HG02884 (cell line): ENCODE results near the gene SHMT1.
"Not testable (repeated sequence)": the region's sequence is repeated elsewhere in the genome, so short reads cannot be mapped to it uniquely, and the experiment has no call there.

Experiments used
- ATAC-seq: cut with Tn5 transposase; IDR thresholded peaks from one replicate; pipeline ENCODE4 v1.9.1; 2021; ENCODE audit warnings: mild to moderate bottlenecking, moderate library complexity; ENCODE audit not compliant: unreplicated experiment

The SHMT1 gene

GRCh38 chr17:18326572-18326971 is 36.8 kb downstream of the SHMT1 start:
- no peak for ATAC-seq

GRCh38 chr17:18326039-18326438 is 37.3 kb downstream of the SHMT1 start:
- ATAC-seq = no peak

DNA sequence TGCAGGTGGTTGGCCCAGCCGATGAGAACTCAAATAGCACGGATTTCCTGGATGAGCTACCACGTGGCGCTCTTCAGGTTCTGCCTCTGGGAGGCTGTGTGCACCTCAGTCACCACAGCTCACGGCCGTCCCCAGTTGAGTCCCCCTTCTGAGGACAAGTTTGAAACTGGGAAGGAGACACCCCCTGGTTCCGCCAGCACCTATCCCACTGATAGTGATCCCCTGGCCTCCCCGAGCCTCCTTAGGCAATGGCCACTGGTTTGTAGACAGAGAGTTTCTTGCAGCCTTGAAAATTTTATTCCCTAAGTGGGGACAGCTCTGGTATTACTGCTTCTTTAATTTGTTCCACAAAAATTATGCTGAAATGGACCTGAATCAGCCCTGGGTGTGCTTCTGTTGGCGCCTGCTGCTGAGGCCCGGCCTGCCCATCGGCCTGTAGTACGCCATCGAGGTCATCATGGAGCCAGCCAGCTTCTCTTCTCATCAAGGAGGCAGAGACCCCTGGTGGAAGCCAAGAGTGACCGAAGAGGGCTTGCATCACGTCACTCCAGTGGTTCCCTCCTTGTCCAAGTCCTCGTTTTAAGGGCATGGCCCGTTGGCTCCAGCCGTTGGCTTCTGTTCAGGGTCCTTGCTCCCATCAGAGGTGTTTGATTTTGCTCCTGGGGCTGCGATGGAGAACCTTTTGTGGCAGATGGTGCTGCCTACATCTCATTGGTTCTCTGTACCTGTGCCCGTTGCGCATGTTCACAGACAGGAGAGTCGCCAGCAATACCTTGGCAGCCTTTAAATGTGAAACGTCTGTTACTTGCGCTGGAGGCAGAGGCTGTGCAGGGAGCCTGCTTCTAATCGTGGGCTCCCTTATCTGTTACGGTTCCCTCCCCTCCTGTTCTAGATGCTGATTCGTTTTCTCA is 39.0 kb downstream of the SHMT1 start:
- no peak for ATAC-seq

DNA sequence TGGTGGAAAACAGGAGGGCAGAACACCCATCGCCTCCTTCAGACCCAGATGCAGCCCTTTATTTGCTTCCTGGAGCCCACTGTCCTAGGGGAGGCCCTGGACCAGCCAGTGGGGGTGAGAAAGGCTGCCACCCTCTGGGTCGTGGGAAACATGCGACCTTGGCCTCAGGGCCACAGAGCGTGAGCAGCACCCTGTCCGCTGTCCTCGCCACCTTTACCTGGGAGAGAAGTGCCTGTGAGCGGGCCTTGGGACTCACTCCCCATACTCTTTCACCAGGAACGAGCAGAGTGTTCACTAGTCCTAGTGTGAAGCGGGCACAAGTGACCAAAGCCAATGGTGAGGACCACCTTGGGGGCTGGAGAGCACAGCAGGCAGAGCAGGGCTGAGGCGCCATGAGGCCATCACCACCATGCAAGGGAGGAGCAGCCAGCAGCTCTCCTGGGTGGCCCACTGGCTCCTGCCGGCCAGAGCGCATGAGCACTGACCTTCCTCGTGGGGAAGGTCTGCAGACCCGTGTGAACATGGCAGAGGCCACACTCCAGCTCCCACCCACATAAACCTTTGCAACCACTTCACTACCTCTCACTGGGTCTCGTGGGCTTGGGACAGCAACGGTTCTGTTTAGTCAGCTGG is 39.7 kb downstream of the SHMT1 start:
- no peak for ATAC-seq

DNA sequence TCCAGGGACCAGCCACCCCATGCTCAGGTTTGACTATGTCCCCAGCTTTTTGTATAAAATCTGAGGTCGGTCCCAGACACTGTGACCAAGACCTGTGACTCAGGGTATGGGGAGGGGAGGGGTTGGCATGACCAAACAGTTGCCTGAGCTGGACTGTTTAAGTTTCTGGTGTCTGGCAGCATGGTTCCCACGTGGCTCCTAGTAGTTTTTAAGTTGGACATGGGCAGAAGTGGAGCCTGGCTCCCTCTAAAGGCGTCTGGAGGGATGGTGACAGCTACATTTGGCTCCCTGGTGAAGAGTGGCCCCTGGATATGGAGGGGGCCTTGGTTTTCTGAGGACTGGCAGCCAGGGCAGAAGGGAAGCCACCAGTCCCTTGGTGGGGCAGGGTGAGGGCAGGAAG is 40.3 kb downstream of the SHMT1 start:
- no peak for ATAC-seq

DNA sequence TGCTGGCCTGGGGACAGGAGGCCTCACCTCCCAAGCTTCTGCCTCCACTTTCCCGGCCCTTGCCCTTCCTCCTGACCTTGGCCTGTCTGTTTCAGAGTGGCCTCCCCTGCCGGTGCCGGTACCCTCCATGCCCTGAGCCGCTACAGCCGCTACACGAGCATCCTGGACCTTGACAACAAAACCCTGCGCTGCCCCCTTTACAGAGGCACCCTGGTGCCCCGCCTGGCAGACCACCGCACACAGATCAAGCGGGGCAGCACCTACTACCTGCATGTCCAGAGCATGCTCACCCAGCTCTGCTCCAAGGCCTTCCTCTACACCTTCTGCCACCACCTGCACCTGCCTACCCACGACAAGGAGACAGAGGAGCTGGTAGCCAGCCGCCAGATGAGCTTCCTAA is 40.8 kb downstream of the SHMT1 start:
- ATAC-seq = no peak

- ATAC-seq = no peak
Observed at GRCh38 chr17:18321309-18321708, 42.0 kb downstream of the SHMT1 start.

GRCh38 chr17:18320301-18320700 is 43.0 kb downstream of the SHMT1 start:
- no peak for ATAC-seq

DNA sequence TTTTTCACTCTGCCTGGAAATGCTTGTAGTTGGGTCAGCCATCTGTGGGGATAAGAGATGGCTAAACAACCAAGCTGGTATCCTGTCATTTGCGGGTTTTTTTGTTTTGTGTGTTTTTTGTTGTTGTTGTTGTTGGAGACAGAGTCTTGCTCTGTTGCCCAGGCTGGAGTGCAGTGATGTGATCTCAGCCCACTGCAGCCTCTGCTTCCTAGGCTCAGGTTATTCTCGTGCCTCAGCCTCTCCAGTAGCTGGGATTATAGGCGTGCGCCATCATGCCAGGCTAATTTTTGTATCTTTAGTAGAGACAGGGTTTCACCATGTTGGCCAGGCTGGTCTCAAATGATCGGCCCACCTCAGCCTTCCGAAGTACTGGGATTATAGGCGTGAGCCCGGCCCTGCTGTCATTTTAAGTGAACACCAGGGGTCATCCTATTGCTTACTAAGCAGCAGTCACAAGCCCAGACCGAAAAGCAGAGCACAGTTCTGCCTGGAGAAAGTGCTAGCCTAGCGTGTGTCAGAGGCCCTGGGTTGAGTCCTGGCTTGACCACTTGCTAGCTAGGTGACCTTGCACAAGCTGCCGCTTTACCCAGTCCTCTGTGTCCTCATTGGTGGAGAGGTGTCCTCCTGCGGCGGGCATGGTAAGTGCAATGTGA is 43.6 kb downstream of the SHMT1 start:
- ATAC-seq = no peak

DNA sequence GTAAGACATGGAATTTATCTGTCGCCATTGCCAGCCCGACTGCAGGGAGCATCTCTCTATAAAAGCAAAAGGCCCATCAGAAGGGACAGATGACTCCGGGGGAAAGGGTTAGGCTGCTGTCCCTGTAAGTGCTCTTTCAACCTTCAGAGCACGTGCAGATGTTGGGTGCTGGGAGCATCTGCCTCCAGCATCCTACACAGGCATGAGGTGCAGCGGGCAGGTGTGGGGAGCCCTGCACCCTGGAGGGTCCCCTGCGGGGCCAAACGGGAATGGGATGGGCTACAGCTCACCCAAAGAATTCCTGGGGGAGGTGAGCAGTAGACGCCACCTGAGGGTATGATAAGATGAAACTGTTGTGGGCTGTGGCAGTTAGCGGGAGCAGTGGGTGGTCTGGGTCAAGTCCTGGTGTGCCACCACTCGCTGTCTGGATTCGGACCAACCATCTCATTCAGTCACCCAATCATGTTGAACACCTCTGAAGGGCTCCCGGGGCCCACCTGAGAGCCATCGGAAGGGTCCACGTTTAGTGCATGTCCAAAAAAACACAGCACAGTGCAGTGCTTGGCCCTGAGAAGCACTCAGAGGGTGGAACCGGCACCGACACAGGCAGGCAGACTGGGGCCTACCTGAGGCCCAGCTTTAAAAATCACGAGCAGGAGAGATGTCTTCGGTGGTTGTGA is 44.4 kb downstream of the SHMT1 start:
- no peak for ATAC-seq

- ATAC-seq = no peak
Observed at GRCh38 chr17:18318117-18318516, 45.2 kb downstream of the SHMT1 start.

- no peak for ATAC-seq
Observed at GRCh38 chr17:18315961-18316360, 47.4 kb downstream of the SHMT1 start.

GRCh38 chr17:18315562-18315922 is 47.8 kb downstream of the SHMT1 start:
- ATAC-seq = no peak

- ATAC-seq = peak; percentile 79
Observed at GRCh38 chr17:18314731-18315561, 48.4 kb downstream of the SHMT1 start, which contains the start of the genes SMCR8 and TOP3A. SMCR8 (plus strand) TSS chr17:18315293; CDS start chr17:18315790, 497 bp downstream. TOP3A (minus strand) TSS chr17:18314994; CDS start chr17:18314778, 216 bp downstream.

DNA sequence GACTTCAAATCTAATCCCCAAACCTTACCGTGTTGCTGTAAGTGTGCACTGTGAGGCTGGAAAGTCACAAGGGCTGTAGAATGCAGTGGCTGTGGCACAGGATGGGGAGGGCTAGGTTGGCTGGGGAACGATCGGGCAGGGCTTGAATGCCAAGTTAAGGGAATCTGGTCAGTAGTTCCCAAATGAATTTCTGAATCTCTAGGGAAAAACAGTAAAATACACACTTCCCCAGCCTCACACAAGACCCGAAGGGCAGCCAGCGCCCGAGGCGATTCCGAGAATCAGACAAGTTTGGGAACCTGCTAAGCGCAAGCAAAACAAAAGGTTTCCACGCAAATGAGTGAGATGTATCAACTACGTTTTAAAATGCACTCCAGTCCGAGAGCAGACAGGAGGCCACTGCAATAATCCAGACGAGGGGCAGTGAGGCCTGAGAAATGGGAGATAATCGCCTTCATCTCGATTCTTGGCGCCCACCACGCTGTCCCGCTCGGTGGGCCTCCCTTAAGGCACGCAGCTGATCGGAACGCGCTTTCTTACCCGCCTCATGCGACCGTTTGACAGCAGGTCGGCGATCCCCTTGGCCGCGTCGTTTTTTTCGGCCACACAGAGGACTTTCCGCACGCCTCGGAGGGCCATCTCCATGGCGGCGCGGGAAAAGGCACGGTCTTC is 49.2 kb downstream of the SHMT1 start:
- no peak for ATAC-seq

GRCh38 chr17:18309202-18309601 is 54.1 kb downstream of the SHMT1 start:
- ATAC-seq = no peak

DNA sequence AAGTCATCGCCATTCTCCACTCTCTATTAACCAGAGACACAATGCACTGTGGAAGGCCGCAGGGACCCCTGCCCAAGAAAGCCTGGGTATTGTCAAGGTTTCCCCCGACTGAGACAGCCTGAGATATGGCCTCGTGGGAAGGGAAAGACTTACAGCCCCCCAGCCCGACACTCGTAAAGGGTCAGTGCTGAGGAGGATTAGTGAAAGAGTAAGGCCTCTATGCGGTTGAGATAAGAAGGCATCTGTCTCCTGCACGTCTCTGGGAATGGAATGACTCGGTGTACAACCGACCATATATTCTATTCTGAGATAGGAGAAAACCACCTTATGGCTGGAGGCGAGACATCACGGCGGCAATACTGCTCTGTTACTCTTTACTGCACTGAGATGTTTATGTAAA is 60.1 kb downstream of the SHMT1 start:
- not testable (repeated sequence) for ATAC-seq

DNA sequence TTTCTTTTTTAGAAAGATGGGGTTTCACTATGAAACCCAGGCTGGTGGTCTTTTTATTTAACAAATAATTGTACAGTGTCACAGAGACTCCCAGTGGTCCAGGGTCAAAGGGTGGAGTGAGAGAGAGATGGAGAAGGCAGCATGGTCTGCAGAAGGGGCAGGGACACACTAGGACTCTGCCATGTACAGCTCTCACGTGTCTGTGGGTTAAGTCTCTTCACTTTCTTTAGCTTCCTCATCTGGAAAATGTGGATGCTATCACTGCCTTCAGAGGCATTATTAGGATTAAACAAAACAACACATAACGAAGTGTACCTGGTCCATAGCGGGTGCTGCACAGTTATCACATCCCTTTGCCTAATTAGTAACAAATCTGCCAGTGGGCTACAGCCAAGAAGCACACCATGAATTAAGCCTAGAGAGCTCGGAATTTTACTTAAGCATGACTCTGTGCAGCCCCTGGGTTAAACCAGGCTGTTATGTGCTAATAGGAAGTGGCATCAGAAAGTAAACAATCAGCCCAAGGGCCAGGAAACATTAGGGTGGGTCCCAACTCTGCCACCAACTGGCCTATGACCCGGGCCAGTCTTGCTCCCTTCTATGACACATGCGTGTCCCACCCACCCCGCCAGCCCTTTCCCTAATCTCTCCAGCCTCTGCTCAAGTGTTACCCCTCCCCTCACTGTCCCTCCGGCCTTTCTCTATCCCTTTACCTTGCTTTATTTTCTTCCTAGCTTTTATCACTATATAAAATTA is 62.4 kb downstream of the SHMT1 start:
- ATAC-seq = no peak

DNA sequence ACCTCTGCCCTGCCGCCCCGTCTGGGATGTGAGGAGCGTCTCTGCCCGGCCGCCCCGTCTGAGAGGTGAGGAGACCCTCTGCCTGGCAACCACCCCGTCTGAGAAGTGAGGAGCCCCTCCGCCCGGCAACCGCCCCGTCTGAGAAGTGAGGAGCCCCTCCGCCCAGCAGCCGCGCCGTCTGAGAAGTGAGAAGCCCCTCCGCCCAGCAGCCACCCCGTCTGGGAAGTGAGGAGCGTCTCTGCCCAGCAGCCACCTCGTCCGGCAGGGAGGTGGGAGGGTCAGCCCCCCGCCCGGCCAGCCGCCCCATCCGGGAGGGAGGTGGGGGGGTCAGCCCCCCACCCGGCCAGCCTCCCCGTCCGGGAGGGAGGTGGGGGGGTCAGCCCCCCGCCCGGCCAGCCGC is 65.3 kb downstream of the SHMT1 start:
- not testable (repeated sequence) for ATAC-seq
